HEK293 (cell line): ENCODE measurements around the gene MRPL34.

Experiments
- BCL11B ChIP-seq: fragments of 450-650 bp; formaldehyde crosslinking; IDR thresholded peaks from 2 replicates; pipeline ENCODE4 v1.5.1; 2016; ENCODE audit warnings: low read depth, missing biosample characterization, missing genetic modification characterization
- INSM2 ChIP-seq: fragments of 450-650 bp; formaldehyde crosslinking; IDR thresholded peaks from 2 replicates; pipeline ENCODE4 v1.5.1; 2016; ENCODE audit warnings: missing biosample characterization, missing genetic modification characterization
- KLF10 ChIP-seq: fragments of 450-650 bp; IDR thresholded peaks from 2 replicates; pipeline ENCODE4 v1.5.1; 2018; ENCODE audit warnings: missing biosample characterization, mild to moderate bottlenecking, missing genetic modification characterization
- KLF17 ChIP-seq: fragments of 450-650 bp; formaldehyde crosslinking; IDR thresholded peaks from 2 replicates; pipeline ENCODE4 v1.5.1; 2016; ENCODE audit warnings: missing biosample characterization, missing genetic modification characterization
- KLF7 ChIP-seq: fragments of 450-650 bp; formaldehyde crosslinking; IDR thresholded peaks from 2 replicates; pipeline ENCODE4 v1.5.1; 2016; ENCODE audit warnings: missing biosample characterization, missing genetic modification characterization, borderline replicate concordance
- SP2 ChIP-seq: fragments of 450-650 bp; formaldehyde crosslinking; IDR thresholded peaks from 2 replicates; pipeline ENCODE4 v1.5.1; 2016; ENCODE audit warnings: missing biosample characterization, missing genetic modification characterization
- TSHZ1 ChIP-seq: fragments of 450-650 bp; formaldehyde crosslinking; IDR thresholded peaks from 2 replicates; pipeline ENCODE4 v1.5.1; 2016; ENCODE audit warnings: missing biosample characterization, missing genetic modification characterization, borderline replicate concordance
- YY2 ChIP-seq: fragments of 450-650 bp; formaldehyde crosslinking; IDR thresholded peaks from 2 replicates; pipeline ENCODE4 v1.5.1; 2016; ENCODE audit warnings: missing biosample characterization, missing genetic modification characterization
- ZBTB11 ChIP-seq: fragments of 450-650 bp; formaldehyde crosslinking; conservative IDR thresholded peaks from 2 replicates; pipeline ENCODE4 v1.5.1; 2016; ENCODE audit warnings: low read depth, missing biosample characterization, missing genetic modification characterization
- ZBTB17 ChIP-seq: fragments of 450-650 bp; formaldehyde crosslinking; IDR thresholded peaks from 2 replicates; pipeline ENCODE4 v1.5.1; 2016; ENCODE audit warnings: missing biosample characterization, missing genetic modification characterization
- ZBTB7A ChIP-seq: fragments of 450-650 bp; formaldehyde crosslinking; IDR thresholded peaks from 2 replicates; pipeline ENCODE4 v1.5.1; 2016; ENCODE audit warnings: low read depth, missing biosample characterization, missing genetic modification characterization
- ZFP37 ChIP-seq: fragments of 450-650 bp; formaldehyde crosslinking; IDR thresholded peaks from 2 replicates; pipeline ENCODE4 v1.5.1; 2016; ENCODE audit warnings: missing biosample characterization, missing genetic modification characterization
- ZNF274 ChIP-seq, 2 experiments: fragments of 200-500 bp in 1 of 2; fragments of 450-650 bp in 1 of 2; sonication (Bioruptor generic) in 1 of 2; formaldehyde crosslinking in 1 of 2; IDR thresholded peaks; 2 replicates each; pipeline versions ENCODE4 v1.5.1 to v1.6.1; 2014 to 2016; ENCODE audit warnings: borderline replicate concordance in 1 of 2, inconsistent platforms in 1 of 2, low read length in 1 of 2, missing biosample characterization in 1 of 2, missing genetic modification characterization in 1 of 2
- ZNF350 ChIP-seq: fragments of 450-650 bp; formaldehyde crosslinking; IDR thresholded peaks from 2 replicates; pipeline ENCODE4 v1.5.0; 2017; ENCODE audit warnings: missing biosample characterization, mild to moderate bottlenecking, missing genetic modification characterization
- ZNF37A ChIP-seq: fragments of 450-650 bp; IDR thresholded peaks from 2 replicates; pipeline ENCODE4 v1.5.1; 2018; ENCODE audit warnings: missing biosample characterization, missing genetic modification characterization
- ZNF391 ChIP-seq: fragments of 450-650 bp; formaldehyde crosslinking; IDR thresholded peaks from 2 replicates; pipeline ENCODE4 v1.5.1; 2016; ENCODE audit warnings: low read depth, missing biosample characterization, missing genetic modification characterization, borderline replicate concordance
- ZNF48 ChIP-seq: fragments of 450-650 bp; formaldehyde crosslinking; IDR thresholded peaks from 2 replicates; pipeline ENCODE4 v1.5.1; 2016; ENCODE audit warnings: missing biosample characterization, missing genetic modification characterization
- ZNF514 ChIP-seq: fragments of 450-650 bp; formaldehyde crosslinking; IDR thresholded peaks from 2 replicates; pipeline ENCODE4 v1.5.1; 2016; ENCODE audit warnings: missing biosample characterization, missing genetic modification characterization
- ZNF529 ChIP-seq: fragments of 450-650 bp; formaldehyde crosslinking; IDR thresholded peaks from 2 replicates; pipeline ENCODE4 v1.5.1; 2017; ENCODE audit warnings: missing genetic modification characterization, missing biosample characterization; ENCODE audit not compliant: insufficient replicate concordance
- ZNF530 ChIP-seq: fragments of 450-650 bp; formaldehyde crosslinking; IDR thresholded peaks from 2 replicates; pipeline ENCODE4 v1.5.1; 2016; ENCODE audit warnings: low read depth, missing biosample characterization, missing genetic modification characterization
- ZNF560 ChIP-seq: fragments of 450-650 bp; formaldehyde crosslinking; IDR thresholded peaks from 2 replicates; pipeline ENCODE4 v1.5.1; 2017; ENCODE audit warnings: missing biosample characterization, missing genetic modification characterization, borderline replicate concordance
- ZNF580 ChIP-seq: fragments of 450-650 bp; formaldehyde crosslinking; IDR thresholded peaks from 2 replicates; pipeline ENCODE4 v1.5.1; 2016; ENCODE audit warnings: missing biosample characterization, missing genetic modification characterization
- ZNF585B ChIP-seq: fragments of 450-650 bp; formaldehyde crosslinking; IDR thresholded peaks from 2 replicates; pipeline ENCODE4 v1.5.1; 2016; ENCODE audit warnings: missing biosample characterization, missing genetic modification characterization
- ZNF692 ChIP-seq: fragments of 450-650 bp; formaldehyde crosslinking; IDR thresholded peaks from 2 replicates; pipeline ENCODE4 v1.5.1; 2016; ENCODE audit warnings: missing biosample characterization, missing genetic modification characterization
- ZSCAN16 ChIP-seq: fragments of 450-650 bp; formaldehyde crosslinking; IDR thresholded peaks from 2 replicates; pipeline ENCODE4 v1.5.1; 2016; ENCODE audit warnings: missing biosample characterization, missing genetic modification characterization
- ZXDB ChIP-seq: fragments of 450-650 bp; formaldehyde crosslinking; IDR thresholded peaks from 2 replicates; pipeline ENCODE4 v1.5.1; 2016; ENCODE audit warnings: missing biosample characterization, missing genetic modification characterization

MRPL34 gene

GRCh38 chr19:17282488-17283125 is 23.1 kb upstream of the MRPL34 start (continued):
- TF ChIP-seq ZNF560 (tag by site-specific recombination) (no peak), ZNF37A (tag by site-specific recombination) (no peak), ZNF274 (IDR thresholded peaks at IDR 0.05; ENCODE audit: low read length) (no peak), ZNF274 (tag by site-specific recombination; IDR thresholded peaks at IDR 0.05; ENCODE audit: borderline replicate concordance) (no peak), ZNF530 (no peak), ZNF585B (tag by site-specific recombination) (no peak), KLF10 (no peak), ZNF350 (tag by site-specific recombination) (no peak), ZNF514 (no peak), KLF7 (tag by site-specific recombination) (no peak), ZNF48 (tag by site-specific recombination) (no peak), ZBTB17 (peak; percentile 90), INSM2 (tag by site-specific recombination) (no peak), ZBTB11 (tag by site-specific recombination) (no peak), ZSCAN16 (no peak), ZXDB (tag by site-specific recombination) (peak; percentile 44), ZNF391 (tag by site-specific recombination) (no peak), ZNF580 (no peak), TSHZ1 (no peak), ZFP37 (tag by site-specific recombination) (peak; percentile 69; the same call in 1 of the 2 replicates), SP2 (tag by site-specific recombination) (no peak), ZBTB7A (tag by site-specific recombination) (no peak; the same call in 1 of the 2 replicates), ZNF529 (tag by site-specific recombination) (no peak), KLF17 (tag by site-specific recombination) (no peak), BCL11B (tag by site-specific recombination) (no peak; the same call in 1 of the 2 replicates), ZNF692 (tag by site-specific recombination) (peak; percentile 64; the same call in 1 of the 2 replicates), YY2 (no peak)
